ENCODE measurements around the gene PRDX3. TPM values are rescaled to one million over a fixed set of nuclear protein-coding genes. Genes with fewer than 3 reads are reported as not detected.

The PRDX3 gene
- total RNA-seq, 1 experiment from 2014 or later: 167 TPM

DNA sequence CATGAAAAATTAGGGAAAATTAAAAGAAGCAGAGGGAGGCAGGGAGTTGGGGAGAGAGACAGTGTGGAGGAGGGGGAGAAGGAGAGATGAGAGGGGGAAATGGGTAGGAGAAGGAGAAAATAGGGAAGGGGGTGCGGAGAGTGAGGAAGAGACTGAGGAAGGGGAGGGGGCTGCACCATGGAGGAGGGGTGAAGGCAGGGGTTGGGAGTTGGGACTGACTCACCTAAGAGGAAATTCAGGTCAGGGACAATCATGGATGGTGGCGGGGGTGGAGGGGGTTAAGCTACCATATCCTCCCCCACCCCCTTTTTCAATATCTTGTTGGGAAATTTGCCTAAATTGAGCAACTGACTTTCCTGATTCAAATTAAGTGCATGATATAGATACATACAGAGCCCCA is 36.8 kb upstream of the PRDX3 start:
- no peak for DNase-seq (ENCODE audit: low spot score)
- no peak for ATAC-seq
- Mint-ChIP-seq H3K27ac (no peak overlapping the region), H3K27me3 (ENCODE audit: low read depth) (no peaks in the 10 kb centered on the region), H3K4me1 (peaks cover 38% of the 10 kb centered on the region), H3K9me3 (no peaks in the 10 kb centered on the region), H3K4me3 (no peak overlapping the region), H3K36me3 (no peaks in the 10 kb centered on the region)
- TF ChIP-seq CREB1 (CRISPR knock-in tag; IDR thresholded peaks at IDR 0.05): no peak
- TF ChIP-seq, protein P1, sequence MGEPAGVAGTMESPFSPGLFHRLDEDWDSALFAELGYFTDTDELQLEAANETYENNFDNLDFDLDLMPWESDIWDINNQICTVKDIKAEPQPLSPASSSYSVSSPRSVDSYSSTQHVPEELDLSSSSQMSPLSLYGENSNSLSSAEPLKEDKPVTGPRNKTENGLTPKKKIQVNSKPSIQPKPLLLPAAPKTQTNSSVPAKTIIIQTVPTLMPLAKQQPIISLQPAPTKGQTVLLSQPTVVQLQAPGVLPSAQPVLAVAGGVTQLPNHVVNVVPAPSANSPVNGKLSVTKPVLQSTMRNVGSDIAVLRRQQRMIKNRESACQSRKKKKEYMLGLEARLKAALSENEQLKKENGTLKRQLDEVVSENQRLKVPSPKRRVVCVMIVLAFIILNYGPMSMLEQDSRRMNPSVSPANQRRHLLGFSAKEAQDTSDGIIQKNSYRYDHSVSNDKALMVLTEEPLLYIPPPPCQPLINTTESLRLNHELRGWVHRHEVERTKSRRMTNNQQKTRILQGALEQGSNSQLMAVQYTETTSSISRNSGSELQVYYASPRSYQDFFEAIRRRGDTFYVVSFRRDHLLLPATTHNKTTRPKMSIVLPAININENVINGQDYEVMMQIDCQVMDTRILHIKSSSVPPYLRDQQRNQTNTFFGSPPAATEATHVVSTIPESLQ (CRISPR knock-in tag; IDR thresholded peaks at IDR 0.05): no peak
- no peak for TF ChIP-seq GRHL2 (CRISPR knock-in tag; IDR thresholded peaks at IDR 0.05; ENCODE audit: insufficient replicate concordance, severe bottlenecking)
- TF ChIP-seq ZNF121 (CRISPR knock-in tag; IDR thresholded peaks at IDR 0.05): no peak
- no peak for TF ChIP-seq ESRRA (CRISPR knock-in tag; IDR thresholded peaks at IDR 0.05; ENCODE audit: borderline replicate concordance)
- TF ChIP-seq, protein P2, sequence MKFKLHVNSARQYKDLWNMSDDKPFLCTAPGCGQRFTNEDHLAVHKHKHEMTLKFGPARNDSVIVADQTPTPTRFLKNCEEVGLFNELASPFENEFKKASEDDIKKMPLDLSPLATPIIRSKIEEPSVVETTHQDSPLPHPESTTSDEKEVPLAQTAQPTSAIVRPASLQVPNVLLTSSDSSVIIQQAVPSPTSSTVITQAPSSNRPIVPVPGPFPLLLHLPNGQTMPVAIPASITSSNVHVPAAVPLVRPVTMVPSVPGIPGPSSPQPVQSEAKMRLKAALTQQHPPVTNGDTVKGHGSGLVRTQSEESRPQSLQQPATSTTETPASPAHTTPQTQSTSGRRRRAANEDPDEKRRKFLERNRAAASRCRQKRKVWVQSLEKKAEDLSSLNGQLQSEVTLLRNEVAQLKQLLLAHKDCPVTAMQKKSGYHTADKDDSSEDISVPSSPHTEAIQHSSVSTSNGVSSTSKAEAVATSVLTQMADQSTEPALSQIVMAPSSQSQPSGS (CRISPR knock-in tag; IDR thresholded peaks at IDR 0.05; ENCODE audit: borderline replicate concordance, low read depth): no peak
- TF ChIP-seq, protein P3, sequence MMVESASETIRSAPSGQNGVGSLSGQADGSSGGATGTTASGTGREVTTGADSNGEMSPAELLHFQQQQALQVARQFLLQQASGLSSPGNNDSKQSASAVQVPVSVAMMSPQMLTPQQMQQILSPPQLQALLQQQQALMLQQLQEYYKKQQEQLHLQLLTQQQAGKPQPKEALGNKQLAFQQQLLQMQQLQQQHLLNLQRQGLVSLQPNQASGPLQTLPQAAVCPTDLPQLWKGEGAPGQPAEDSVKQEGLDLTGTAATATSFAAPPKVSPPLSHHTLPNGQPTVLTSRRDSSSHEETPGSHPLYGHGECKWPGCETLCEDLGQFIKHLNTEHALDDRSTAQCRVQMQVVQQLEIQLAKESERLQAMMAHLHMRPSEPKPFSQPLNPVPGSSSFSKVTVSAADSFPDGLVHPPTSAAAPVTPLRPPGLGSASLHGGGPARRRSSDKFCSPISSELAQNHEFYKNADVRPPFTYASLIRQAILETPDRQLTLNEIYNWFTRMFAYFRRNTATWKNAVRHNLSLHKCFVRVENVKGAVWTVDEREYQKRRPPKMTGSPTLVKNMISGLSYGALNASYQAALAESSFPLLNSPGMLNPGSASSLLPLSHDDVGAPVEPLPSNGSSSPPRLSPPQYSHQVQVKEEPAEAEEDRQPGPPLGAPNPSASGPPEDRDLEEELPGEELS (CRISPR knock-in tag; IDR thresholded peaks at IDR 0.05): no peak
- TF ChIP-seq SMAD4 (CRISPR knock-in tag; IDR thresholded peaks at IDR 0.05): no peak
- no peak for TF ChIP-seq GTF2I (CRISPR knock-in tag; conservative IDR thresholded peaks at IDR 0.05)
- TF ChIP-seq ZNF317 (CRISPR knock-in tag; IDR thresholded peaks at IDR 0.05; ENCODE audit: borderline replicate concordance, low read depth): no peak
- no peak for TF ChIP-seq RELA (CRISPR knock-in tag; IDR thresholded peaks at IDR 0.05; ENCODE audit: borderline replicate concordance)
- CTCF ChIA-PET: interaction anchor here (1.6 kb wide), 1 partner anchor 9 kb away, joined by 4 read pairs; no protein-coding TSS in a partner anchor
- POLR2A ChIA-PET: no interaction called here

DNA sequence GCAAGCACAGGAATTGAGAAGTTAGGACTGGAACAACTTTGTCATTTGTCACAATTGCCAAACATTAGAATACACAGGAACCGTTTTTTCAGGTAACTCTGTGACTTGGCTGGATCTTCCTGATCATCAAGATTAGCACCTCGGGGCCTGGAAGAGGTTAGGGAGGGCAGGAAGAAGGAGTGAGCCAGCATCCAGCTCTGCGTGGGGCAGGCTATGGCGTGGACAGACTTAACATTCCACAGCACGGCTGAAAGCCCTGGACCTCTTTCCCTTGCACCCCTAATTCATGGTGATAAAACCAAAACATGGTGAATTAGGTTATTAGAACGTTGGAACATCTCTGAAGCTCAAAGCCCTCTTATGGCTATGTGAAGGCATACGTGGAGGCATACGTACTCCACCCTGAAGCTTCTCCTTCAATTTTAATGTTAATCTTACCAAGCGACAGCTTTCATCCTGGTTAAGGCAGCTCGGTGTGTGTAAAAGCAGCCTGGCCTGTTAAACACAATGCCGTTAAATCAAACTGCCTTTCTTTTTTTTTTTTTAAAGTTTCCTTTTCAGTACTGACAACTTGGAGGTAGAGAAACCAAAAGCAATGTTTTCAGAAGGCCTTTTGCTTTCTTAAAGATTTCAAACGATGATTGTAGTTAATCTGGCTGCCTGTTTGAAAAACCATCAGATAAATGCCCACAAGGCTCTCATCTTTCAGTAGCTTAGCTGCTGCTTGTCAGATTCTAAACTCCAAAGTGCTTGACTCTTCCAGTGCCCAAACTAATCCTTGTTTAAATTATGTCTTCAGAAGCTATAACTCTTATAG is 33.2 kb upstream of the PRDX3 start:
- Mint-ChIP-seq H3K36me3 (no peaks in the 10 kb centered on the region), H3K4me1 (peaks cover 48% of the 10 kb centered on the region), H3K27me3 (ENCODE audit: low read depth) (peaks cover 18% of the 10 kb centered on the region), H3K4me3 (no peak overlapping the region), H3K27ac (no peak overlapping the region), H3K9me3 (no peaks in the 10 kb centered on the region)
- DNase-seq (ENCODE audit: low spot score) (no peak), ATAC-seq (no peak)
- TF ChIP-seq NFATC4 (CRISPR knock-in tag; IDR thresholded peaks at IDR 0.05) (no peak), ZNF671 (CRISPR knock-in tag; IDR thresholded peaks at IDR 0.05) (no peak), SMAD3 (CRISPR knock-in tag; IDR thresholded peaks at IDR 0.05; ENCODE audit: borderline replicate concordance) (no peak), MXD4 (CRISPR knock-in tag; IDR thresholded peaks at IDR 0.05; ENCODE audit: borderline replicate concordance) (no peak), CREB1 (CRISPR knock-in tag; IDR thresholded peaks at IDR 0.05) (no peak), ESRRA (CRISPR knock-in tag; IDR thresholded peaks at IDR 0.05; ENCODE audit: borderline replicate concordance) (no peak)
- TF ChIP-seq, protein P4, sequence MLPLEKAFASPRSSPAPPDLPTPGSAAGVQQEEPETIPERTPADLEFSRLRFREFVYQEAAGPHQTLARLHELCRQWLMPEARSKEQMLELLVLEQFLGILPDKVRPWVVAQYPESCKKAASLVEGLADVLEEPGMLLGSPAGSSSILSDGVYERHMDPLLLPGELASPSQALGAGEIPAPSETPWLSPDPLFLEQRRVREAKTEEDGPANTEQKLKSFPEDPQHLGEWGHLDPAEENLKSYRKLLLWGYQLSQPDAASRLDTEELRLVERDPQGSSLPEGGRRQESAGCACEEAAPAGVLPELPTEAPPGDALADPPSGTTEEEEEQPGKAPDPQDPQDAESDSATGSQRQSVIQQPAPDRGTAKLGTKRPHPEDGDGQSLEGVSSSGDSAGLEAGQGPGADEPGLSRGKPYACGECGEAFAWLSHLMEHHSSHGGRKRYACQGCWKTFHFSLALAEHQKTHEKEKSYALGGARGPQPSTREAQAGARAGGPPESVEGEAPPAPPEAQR (CRISPR knock-in tag; IDR thresholded peaks at IDR 0.05): no peak
- TF ChIP-seq, protein P5, sequence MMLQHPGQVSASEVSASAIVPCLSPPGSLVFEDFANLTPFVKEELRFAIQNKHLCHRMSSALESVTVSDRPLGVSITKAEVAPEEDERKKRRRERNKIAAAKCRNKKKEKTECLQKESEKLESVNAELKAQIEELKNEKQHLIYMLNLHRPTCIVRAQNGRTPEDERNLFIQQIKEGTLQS (CRISPR knock-in tag; conservative IDR thresholded peaks at IDR 0.05): no peak
- TF ChIP-seq, protein P6, sequence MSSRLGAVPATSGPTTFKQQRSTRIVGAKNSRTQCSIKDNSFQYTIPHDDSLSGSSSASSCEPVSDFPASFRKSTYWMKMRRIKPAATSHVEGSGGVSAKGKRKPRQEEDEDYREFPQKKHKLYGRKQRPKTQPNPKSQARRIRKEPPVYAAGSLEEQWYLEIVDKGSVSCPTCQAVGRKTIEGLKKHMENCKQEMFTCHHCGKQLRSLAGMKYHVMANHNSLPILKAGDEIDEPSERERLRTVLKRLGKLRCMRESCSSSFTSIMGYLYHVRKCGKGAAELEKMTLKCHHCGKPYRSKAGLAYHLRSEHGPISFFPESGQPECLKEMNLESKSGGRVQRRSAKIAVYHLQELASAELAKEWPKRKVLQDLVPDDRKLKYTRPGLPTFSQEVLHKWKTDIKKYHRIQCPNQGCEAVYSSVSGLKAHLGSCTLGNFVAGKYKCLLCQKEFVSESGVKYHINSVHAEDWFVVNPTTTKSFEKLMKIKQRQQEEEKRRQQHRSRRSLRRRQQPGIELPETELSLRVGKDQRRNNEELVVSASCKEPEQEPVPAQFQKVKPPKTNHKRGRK (CRISPR knock-in tag; IDR thresholded peaks at IDR 0.05; ENCODE audit: borderline replicate concordance): no peak
- TF ChIP-seq, protein P7, sequence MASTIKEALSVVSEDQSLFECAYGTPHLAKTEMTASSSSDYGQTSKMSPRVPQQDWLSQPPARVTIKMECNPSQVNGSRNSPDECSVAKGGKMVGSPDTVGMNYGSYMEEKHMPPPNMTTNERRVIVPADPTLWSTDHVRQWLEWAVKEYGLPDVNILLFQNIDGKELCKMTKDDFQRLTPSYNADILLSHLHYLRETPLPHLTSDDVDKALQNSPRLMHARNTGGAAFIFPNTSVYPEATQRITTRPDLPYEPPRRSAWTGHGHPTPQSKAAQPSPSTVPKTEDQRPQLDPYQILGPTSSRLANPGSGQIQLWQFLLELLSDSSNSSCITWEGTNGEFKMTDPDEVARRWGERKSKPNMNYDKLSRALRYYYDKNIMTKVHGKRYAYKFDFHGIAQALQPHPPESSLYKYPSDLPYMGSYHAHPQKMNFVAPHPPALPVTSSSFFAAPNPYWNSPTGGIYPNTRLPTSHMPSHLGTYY (CRISPR knock-in tag; IDR thresholded peaks at IDR 0.05): no peak
- POLR2A ChIA-PET: interaction anchor here (0.5 kb wide), 1 partner anchor 79 kb away, joined by 5 read pairs; no protein-coding TSS in a partner anchor
- CTCF ChIA-PET: interaction anchor here (1.0 to 3.2 kb wide), 5 partner anchors 9 to 233 kb away, joined by 3 to 17 read pairs (median 7); no protein-coding TSS in a partner anchor
